ENCODE measurements around the gene SSBP2.
"Not testable (repeated sequence)": the region's sequence is repeated elsewhere in the genome, so short reads cannot be mapped to it uniquely, and the experiment has no call there.

Gene SSBP2

DNA sequence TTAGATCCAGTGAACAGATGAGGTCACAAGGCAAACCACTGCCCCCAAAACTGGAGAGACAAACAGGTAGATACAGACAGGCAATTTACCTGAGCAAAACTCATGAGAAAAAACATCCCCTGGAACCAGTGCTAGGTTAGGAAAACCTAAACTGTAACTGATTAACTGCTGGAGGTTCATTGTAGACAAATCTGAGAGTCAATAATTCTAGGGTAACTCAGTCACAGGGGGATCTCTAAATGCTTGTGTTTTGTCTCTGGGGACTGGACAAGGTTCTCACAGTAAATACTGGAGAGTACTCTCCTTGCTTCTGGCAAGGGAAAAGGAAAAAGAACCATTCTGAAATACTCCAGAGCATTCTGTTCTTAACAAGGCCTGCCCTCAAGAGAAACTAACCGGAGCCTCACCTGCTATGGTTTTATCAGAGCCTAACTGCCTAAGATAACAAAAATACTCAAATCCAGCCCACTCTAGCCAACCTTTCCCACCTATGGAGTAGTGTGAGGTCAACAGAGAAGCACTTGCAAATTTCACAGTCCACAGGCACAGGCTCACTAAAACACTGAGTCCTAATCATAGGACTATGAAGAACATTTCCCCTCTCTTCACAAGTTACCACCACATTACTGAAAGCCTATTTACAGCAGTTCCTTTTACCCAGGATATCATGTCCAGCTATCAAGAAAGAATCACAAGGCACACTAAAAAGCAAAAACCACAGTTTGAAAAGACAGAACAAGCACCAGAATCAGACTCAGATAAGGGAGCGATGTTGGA lies 217.1 kb downstream of the SSBP2 start:
- no peak for DNase-seq (ENCODE audit: low read depth in 2 of 2)

DNA sequence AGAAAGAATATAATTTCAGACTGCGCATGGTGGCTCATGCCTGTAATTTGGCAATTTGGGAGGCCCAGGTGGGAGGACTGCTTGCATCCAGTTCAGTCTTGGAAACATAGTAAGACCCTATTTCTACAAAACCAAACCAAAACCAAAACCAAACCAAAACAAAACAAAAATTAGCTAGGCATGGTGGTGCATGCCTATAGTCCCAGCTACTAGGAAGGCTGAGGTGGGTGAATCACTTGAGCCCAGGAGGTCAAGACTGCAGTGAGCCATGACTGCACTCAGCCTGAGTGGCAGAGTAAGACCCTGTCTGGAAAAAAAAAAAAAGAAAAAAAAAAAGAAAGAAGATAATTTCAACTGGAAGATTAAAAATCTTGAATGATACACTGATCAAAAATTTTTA lies 220.0 kb downstream of the SSBP2 start:
- no peak for DNase-seq (ENCODE audit: low read depth in 2 of 2)

DNA sequence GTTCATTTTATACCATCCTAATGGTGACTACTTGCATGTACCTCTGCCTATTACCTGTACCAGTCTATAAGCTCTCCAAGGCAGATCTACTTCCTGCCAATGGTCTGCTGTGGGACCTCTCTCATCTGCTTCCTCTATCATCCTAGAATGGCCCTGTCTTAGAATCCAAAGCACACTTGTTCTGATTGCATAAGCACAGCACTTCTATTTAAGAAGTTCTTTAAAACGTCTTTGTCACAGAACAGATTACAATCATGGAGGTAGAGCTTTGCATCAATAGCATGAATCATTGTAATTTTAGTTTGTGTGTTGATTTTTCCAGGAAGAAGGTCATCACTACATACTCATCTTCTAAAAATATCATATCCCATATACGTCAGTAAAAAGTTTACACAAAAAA lies 225.2 kb downstream of the SSBP2 start:
- no peak for DNase-seq (ENCODE audit: low read depth in 2 of 2)

DNA sequence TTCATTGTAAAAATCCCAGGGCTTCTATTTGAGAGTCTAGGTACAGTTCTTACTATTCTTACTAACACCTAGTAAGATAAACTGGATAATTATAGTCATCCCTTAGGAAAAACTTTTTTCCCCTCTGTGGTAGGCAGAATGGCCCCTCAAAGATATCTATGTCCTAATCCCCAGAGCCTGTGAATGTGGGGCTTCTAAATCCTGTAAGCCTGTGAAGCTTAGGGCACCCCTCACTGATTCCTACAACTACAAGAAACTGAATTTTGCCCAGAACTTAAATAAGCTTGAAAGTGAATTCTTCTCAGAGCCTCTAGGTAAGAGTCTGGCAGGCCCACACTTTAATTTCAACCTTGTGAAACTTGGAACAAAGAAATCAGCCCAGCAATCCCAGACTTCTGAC lies 226.9 kb downstream of the SSBP2 start:
- no peak for DNase-seq (ENCODE audit: low read depth in 2 of 2)

DNA sequence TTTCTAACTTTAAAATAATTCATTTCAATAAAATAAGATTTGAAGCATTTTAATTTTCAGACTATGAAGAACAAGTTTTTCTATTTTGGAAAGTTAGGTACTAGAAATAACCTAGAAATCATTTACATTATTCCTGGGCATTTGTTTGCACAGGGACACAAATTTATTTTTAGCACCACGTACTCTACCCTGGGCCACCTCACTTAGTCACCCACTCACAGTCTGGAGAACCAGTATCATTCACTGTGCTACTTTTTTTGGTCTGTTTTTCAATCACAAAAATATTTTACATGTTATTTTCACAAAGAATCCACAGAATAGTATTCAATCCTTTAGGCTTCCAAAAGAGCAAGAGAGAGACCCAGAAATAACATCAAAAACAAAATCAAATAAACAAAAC lies 228.3 kb downstream of the SSBP2 start:
- no peak for DNase-seq (ENCODE audit: low read depth in 2 of 2)

DNA sequence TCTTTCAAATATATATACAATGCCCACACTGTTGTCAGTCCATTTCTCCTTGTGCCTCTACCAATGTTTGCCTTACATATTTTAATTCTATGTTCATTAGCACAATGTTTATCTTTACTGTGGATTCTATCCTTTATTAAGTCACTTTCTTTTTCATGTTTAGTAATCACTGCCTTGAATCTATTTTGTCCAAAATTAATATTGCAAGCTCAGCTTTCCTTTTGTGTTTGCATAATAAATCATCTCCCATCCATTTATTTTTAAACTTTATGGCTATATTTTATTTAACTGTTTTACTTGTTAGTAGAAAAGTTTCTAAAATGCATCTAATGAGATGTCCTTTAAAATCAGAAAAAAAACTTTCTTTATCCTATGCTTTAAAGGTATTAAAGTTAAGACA lies 230.1 kb downstream of the SSBP2 start:
- DNase-seq (ENCODE audit: low read depth in 2 of 2): no peak

DNA sequence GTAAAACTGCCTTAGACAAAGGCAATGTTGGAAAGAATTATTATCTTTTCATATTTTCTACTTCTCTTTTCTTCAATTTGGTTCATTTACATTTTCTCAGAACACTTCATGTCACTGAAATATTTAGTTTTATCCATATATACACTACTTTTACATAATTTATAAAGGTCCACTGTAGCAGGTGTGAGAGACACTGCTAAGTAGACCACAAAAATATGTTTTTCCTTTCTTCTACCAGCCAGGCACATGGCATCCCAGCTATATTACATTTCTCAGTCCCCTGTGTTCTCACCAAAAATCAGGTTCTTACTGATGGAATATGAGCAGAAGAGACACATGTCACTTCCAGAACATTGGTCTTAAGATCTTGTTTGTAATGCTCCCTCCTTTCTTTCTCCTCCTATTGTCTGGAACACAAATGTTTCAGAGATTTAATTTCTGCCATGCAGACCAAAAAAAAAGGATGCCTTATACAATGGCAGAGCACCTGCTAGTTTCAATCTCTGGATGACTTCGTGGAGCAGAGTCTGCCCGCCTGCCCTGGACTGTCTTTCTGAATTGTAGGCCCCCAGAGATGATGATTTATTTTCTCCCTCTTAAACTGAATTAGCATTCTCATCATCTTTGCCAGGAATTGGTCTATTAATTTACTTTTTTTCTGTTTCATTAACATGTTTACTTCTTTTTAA lies 231.5 kb downstream of the SSBP2 start:
- no peak for DNase-seq (ENCODE audit: low read depth in 2 of 2)

DNA sequence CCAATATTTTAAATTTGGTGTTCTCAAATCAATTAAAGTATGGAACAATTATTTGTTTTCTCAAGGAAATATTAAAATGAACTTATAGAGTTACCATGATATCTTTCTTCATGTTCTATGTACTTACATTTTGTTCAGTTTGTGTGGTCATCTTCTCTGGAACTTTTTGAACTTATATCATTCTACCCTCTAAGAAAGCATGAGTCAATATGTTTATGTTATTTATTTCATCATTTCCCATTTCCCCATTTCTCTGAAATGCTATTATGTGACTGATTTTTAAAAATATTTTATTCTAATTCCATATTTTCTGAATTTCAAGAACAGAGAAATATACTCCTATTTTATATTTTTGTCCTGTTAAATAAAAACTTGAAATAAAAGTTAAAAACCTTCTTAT lies 233.4 kb downstream of the SSBP2 start:
- DNase-seq (ENCODE audit: low read depth in 2 of 2): no peak

DNA sequence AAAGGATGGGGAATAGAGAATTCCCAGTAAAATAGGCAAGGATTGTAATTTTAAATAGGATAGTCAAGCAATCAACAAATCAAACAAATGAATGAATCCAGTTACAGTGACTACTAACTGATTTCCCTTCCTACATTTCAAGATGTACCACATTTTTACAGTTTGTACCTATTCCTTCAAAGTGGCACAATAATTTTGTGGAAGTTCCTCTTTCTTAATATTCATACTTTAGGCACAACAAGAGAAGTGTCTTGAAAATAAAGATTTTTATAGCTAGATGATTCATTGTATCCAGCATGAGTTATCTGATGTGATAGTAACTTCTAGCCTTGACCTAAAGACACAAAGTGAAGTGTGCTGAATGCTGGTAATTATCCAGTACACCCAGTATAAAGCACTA lies 234.8 kb downstream of the SSBP2 start:
- DNase-seq (ENCODE audit: low read depth in 2 of 2): no peak

DNA sequence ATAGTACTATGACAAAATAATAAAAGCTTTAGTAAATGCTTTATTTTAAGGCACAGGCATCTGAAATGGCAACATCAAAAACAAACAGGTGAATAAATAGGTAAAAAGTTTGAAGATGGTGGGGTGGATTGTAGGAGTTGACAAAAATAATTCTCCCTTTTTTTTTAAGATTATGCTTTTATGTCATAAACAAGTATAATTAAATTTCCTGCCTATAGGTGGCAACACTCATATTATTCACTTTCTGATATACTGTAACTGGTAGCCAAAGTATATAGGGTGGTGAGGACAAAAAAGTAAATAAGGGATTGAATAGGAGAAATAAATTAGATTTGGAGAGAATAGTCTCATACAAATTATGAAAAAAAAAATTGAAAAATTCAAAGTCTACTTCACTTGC lies 236.9 kb downstream of the SSBP2 start:
- DNase-seq (ENCODE audit: low read depth in 2 of 2): no peak

DNA sequence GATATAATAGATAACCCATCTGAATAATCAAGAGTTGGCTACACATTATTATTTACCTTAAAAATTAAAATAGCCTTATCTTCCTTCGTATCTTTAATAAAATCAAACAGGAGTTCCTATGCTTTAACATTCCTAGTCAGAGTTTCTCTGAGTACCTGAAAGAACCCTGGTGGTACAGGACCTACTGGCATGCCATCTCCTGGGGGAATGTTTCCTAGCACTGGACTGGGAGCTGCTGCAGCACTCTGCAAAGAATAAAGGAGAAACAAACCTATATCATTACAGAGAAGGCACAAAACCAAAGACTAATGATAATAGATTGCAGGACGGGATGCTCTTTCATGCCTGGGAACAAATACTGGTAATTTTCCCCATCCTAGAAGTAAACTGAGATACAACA lies 237.4 kb downstream of the SSBP2 start:
- DNase-seq (ENCODE audit: low read depth in 2 of 2): no peak

DNA sequence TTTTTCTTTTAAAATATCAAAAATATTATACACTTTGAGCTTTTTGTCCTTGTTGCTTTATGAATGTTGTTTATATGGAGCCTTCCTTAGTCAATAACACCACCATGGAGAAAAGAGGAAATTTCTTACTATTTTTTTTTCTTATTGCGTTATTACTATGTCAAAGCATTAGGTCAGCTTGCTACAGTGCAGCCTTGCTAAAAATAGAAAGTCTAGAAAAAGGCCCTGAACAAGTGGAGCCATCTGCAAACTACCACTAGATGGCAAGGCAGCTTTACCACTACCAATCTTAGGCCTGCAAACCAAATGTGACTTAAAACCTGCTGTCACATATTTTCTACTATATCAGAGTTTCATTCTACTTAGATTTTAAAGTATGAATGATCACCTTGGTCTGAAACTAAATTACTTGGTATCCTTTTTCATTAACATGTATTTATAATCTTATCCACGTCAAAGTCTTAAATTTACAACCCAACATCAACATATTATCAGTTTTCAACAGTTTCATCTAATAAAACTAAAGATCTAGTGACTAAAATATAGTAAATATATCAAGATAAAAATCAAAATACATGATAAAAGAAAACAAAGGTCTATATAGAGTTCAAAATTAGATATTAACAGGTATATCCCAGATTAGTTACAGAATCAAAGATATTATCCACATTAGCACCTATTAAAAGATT lies 243.9 kb downstream of the SSBP2 start:
- no peak for DNase-seq (ENCODE audit: low read depth in 2 of 2)

DNA sequence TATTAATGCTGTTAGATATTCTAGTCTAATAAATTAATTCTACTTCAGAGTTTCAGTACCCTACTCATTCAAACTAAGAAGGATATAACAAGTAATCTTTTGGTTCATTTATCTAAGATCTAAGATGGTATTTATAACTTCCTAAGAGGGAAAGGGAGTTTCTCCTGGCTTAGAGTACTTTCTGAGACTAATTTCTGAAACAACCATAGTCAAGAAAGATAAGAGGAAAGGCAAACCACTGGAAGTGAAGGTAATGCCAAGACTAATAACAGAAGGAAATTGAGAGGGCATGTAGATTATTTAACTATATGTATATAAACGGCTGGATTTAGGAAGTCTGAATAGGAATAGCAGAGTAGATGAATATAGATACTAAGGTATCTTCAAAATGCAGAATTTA lies 244.5 kb downstream of the SSBP2 start:
- DNase-seq (ENCODE audit: low read depth in 2 of 2): no peak

DNA sequence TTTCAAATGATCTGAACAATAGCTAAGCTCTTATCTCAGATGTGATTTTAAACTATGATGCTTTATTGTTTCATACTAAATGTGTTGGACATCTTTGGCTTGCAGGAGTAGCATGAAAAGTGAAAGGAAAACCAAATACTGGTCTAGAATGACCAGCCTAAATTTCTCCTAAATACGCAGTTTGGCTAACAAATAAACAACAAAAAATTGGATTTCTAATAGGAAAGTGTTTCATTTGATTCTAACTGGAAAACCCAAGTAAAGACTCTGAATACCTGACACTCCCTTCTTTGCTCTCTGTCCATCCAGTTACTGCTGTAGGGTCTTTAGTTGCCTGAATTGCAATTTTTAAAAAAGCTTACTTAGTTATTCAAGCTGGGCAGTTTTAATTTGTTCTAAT lies 245.2 kb downstream of the SSBP2 start:
- no peak for DNase-seq (ENCODE audit: low read depth in 2 of 2)

DNA sequence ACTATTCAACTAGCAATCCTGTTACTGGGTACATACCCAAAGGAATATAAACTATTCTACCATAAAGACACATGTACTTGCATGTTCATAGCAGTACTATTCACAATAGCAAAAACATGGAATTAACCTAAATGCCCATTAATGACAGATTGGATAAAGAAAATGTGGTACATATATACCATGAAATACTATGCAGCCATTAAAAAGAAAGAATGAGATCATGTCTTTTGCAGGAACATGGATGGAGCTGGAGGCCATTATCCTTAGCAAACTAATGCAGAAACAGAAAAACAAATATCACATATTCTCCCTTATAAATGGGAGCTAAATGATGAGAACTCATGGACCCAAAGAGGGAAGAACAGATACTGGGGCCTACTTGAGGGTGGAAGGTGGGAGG lies 247.3 kb downstream of the SSBP2 start:
- DNase-seq (ENCODE audit: low read depth in 2 of 2): not testable (repeated sequence)

DNA sequence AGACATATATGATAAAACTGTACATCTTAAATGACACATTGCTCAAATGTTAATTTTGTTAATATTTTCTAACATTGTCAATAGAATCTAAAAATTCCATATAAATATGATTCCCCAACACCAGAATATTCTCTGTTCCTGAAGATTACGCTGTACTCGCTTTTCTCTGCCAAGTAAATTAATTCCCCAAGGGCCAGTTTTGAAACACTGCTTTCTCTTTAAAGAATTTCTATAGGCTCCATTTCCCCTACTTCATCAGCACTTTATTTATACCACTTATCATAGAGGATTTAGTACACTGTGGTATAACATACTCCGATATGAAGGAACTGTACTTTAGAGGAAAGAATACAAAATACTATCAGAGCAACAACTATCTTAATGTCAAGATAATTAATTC lies 255.6 kb downstream of the SSBP2 start:
- DNase-seq (ENCODE audit: low read depth in 2 of 2): no peak

DNA sequence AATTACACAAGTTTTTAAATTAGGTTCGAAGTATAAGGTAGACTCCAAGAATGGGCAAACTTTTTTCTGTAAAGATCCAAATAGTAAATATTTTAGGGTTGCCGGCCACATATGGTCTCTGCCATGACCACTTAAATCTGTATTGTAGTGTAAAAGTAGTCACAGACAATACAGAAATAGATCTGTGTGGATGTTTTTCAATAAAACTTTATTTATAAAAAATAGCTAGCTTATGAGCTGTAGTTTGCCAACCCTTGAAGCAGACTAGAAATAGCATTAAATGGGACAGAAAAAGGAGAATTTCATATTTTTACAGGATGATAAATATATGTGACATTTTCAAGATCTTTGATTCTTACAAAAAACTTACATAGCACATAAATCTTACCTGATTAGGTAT lies 262.0 kb downstream of the SSBP2 start:
- DNase-seq (ENCODE audit: low read depth in 2 of 2): no peak

DNA sequence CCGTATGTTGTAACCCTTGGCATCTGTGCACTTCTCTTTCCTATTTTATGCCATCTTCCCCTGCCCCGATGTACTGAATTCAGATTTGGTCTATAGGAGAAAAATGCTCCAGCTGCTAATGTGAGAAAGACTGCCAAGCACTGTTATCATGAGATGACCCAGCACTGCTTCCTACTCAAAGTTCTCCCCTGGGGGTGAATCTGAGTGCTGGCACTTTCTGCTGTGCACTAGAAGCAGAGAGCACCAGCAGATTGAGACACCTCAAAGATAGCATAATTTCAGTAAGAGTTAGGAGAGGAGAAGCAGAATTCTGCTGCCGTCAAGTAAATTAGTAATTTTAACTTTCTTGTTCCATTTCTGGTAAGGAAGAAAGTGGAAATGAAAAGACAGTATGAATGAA lies 264.2 kb downstream of the SSBP2 start:
- no peak for DNase-seq (ENCODE audit: low read depth in 2 of 2)

DNA sequence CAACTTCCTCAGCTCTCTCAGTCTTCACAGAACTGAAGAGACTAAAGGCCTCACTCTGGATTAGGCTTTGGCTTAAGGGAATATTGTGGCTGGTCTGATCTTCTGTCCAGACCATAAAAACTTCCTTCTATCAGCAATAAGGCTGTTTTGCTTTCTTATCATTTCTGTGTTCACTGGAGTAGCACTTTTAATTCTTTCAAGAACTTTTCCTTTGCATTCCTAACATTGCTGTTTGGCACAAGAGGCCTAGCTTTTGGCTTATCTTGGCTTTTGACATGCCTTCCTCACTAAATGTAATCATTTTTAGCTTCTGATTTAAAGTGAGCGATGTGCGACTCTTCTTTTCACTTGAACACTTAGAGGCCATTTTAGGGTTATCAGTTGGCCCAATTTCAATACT lies 268.3 kb downstream of the SSBP2 start:
- DNase-seq (ENCODE audit: low read depth in 2 of 2): no peak

DNA sequence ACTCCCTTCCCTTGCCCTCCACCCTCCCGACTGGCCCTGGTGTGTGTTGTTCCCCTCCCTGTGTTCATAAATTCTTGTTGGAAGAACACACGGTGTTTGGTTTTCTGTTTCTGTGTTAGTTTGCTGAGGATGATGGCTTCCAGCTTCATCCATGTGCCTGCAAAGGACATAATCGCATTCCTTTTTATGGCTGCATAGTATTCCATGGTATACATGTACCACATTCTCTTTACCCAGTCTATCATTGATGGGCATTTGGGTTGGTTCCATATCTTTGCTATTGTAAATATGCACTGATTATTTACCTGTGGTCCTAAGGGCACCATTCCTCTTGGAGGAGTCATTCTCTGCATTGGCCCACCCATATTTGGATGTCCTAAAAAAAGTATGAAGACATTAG lies 277.5 kb downstream of the SSBP2 start:
- not testable (repeated sequence) for DNase-seq (ENCODE audit: low read depth in 2 of 2)

DNA sequence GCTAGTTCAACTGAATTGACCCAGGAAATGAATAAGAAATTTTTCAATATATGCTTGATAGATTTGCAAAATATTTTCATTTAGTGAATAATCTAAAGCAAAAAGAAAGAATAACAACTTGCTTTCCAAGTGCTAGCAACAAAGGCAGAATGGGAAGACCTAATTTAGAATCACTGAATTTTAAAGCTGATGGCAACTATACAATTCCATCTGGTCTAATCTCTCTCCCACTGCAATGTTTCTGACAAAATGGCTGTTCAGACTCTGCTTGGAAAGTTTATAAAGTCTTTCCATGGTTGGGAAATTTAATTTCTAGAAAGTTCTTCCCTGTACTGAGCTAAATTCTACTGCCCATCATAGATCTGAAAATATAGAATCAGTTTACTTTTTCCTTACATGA lies 281.2 kb downstream of the SSBP2 start:
- DNase-seq (ENCODE audit: low read depth in 2 of 2): no peak

DNA sequence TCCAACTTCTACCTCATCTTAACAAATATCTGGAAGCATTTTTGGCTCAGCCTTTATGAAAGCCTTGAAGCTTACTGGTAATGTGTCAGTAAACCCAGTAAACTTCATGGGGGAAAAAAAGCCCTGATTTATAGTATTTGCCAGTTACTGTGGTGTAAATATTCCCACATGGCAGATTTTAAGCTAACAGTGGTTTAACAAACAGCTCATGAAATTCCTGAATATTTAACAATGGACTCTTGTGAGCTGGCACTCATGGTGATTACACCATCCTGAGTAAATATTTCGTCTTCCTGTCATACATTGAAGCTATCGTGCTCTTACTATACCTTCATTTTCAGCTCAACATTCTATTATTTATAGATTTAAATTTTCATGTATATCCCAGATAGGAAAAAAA lies 300.0 kb downstream of the SSBP2 start:
- no peak for DNase-seq (ENCODE audit: low read depth in 2 of 2)

DNA sequence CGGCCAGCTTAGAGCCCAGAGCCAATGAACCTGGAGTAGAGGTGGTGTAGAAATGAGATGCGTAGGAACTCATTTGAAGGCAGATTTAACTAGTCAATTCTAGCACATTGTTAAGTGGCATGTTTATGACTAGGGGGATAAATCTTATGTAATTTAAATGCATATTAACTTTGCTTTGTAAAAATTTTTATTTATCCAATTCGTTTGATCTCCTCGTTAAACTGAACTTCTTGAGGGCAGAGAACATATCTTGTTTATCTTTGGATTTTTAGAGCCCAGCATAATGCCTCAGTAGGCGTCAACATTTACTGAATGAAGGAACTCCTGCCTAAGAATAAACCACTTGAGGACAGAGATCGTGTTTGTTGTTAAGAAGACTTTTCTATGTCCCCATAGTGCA lies 315.9 kb downstream of the SSBP2 start:
- DNase-seq (ENCODE audit: low read depth in 2 of 2): no peak

Data from stimulated activated CD8-positive, alpha-beta memory T cell treated with anti-CD3 and anti-CD28 coated beads, Interleukin-2, amount 100 ng/mL, for 1 hour (primary cell).